Vagina (tissue), 2 donors: ENCODE measurements around the gene SIVA1.

Source experiments
- POLR2AphosphoS5 ChIP-seq, 2 donors: sonication (generic); formaldehyde crosslinking; IDR thresholded peaks; one replicate each; pipeline ENCODE4 v1.9.0; 2017; ENCODE audit warnings: antibody characterized with exemption in 2 of 2, mild to moderate bottlenecking in 2 of 2, low read depth in 1 of 2; ENCODE audit not compliant: insufficient read depth in 1 of 2
- TF ChIP-seq, protein P1 (sequence below), 3 experiments: fragments of 450-650 bp in 2 of 3; fragments of 200-600 bp in 1 of 3; sonication (generic) in 1 of 3; IDR thresholded peaks; one replicate each; pipeline ENCODE4 v1.5.1; 2017 to 2019; ENCODE audit warnings: antibody characterized with exemption in 3 of 3, mild to moderate bottlenecking in 2 of 3, moderate library complexity in 2 of 3

DNA sequence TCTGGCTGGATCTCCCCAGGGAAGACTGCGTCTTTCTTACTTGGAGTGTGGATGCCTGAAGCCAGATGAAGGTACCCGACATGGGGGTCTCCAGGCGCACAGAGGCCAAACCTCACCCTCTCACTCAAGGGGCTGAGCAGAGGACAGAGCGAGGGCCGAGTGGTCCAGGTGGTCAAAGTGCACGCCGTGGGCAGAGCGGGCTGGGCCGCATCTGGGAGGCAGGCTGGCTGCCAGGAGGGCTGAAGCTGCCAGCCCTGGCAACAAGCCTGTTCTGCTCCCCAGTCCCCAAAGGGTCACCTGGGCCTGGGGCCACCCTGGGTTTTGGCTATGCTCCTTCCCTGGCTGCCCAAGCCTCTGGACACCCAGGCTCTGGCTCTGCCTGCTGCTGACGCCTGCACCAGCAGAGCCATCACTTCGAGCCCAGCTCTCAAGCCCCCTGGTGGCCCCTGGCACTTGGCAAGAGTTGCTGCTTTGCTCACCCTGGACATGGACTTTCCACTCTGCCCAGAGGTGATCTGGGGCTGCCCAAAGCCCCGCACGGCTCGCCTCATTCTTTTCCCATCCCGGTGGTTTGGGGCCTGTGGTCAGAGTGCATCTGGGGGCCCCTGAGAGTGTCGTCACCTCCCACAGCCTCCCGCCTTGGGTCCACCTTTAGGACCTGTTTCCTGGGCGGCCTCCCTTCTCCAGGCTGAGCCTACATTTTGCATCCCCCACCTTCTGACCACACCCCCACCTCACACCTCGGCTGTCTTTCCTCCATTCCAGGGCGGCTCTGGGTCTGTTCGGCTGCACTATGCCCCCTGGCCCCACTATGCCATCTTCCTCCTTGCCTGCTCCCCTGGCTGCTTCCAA is 26.1 kb upstream of the SIVA1 start:
- TF ChIP-seq, protein P1, sequence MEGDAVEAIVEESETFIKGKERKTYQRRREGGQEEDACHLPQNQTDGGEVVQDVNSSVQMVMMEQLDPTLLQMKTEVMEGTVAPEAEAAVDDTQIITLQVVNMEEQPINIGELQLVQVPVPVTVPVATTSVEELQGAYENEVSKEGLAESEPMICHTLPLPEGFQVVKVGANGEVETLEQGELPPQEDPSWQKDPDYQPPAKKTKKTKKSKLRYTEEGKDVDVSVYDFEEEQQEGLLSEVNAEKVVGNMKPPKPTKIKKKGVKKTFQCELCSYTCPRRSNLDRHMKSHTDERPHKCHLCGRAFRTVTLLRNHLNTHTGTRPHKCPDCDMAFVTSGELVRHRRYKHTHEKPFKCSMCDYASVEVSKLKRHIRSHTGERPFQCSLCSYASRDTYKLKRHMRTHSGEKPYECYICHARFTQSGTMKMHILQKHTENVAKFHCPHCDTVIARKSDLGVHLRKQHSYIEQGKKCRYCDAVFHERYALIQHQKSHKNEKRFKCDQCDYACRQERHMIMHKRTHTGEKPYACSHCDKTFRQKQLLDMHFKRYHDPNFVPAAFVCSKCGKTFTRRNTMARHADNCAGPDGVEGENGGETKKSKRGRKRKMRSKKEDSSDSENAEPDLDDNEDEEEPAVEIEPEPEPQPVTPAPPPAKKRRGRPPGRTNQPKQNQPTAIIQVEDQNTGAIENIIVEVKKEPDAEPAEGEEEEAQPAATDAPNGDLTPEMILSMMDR (IDR thresholded peaks at IDR 0.05): no peak
- no peak for TF ChIP-seq POLR2AphosphoS5 (IDR thresholded peaks at IDR 0.05; ENCODE audit: insufficient read depth in 1 of 2, low read depth in 1 of 2)
